DMS114 treated with DMSO at 0.1 percent for 48 hours (cell line): ENCODE data around the gene SHANK1.

ENCODE experiments used
- DNase-seq: peaks from one replicate; lab custom pipeline; 2025; ENCODE audit not compliant: unreplicated experiment; lab: John Stamatoyannopoulos, UW

SHANK1 gene

GRCh38 chr19:50693064-50693975, 26.3 kb downstream of the SHANK1 start:
- DNase-seq: no peak

GRCh38 chr19:50690439-50690838, 29.2 kb downstream of the SHANK1 start:
- no peak for DNase-seq

- DNase-seq: no peak
Measured at GRCh38 chr19:50688766-50689165, 30.8 kb downstream of the SHANK1 start.

- no peak for DNase-seq
Measured at GRCh38 chr19:50686310-50687032, 33.1 kb downstream of the SHANK1 start.

GRCh38 chr19:50679177-50680125, 40.2 kb downstream of the SHANK1 start:
- peak; percentile 75 for DNase-seq

GRCh38 chr19:50678323-50678722, 41.3 kb downstream of the SHANK1 start:
- DNase-seq: no peak

GRCh38 chr19:50677636-50678035, 42.0 kb downstream of the SHANK1 start:
- DNase-seq: no peak

GRCh38 chr19:50676625-50677197, 42.9 kb downstream of the SHANK1 start:
- DNase-seq: no peak

- DNase-seq: no peak
Measured at GRCh38 chr19:50673118-50673517, 46.5 kb downstream of the SHANK1 start.

- DNase-seq: no peak
Measured at GRCh38 chr19:50670102-50670380, 49.6 kb downstream of the SHANK1 start.

- no peak for DNase-seq
Measured at GRCh38 chr19:50669302-50670101, 50.1 kb downstream of the SHANK1 start.

GRCh38 chr19:50668879-50669278, 50.7 kb downstream of the SHANK1 start:
- no peak for DNase-seq

GRCh38 chr19:50668416-50668815, 51.2 kb downstream of the SHANK1 start:
- DNase-seq: no peak

GRCh38 chr19:50667759-50668231, 51.8 kb downstream of the SHANK1 start:
- no peak for DNase-seq

GRCh38 chr19:50667177-50667758, 52.3 kb downstream of the SHANK1 start:
- DNase-seq: no peak

GRCh38 chr19:50666346-50667176, 53.0 kb downstream of the SHANK1 start:
- DNase-seq: no peak

- DNase-seq: no peak
Measured at GRCh38 chr19:50664204-50664603, 55.4 kb downstream of the SHANK1 start.

- no peak for DNase-seq
Measured at GRCh38 chr19:50663482-50663790, 56.2 kb downstream of the SHANK1 start.
